Heart right ventricle (tissue), 16 donors: ENCODE results near the gene LMO1. TPM values are rescaled to one million over a fixed set of nuclear protein-coding genes. Genes with fewer than 3 reads are reported as not detected.

Experiments used
- ATAC-seq, 8 donors: fragments of 200-7000 bp; cut with Tn5 transposase; one replicate each; pipeline ENCODE4 v1.9.1; 2020; ENCODE audit warnings: mild to moderate bottlenecking in 8 of 8, moderate library complexity in 8 of 8, moderate number of reproducible peaks in 1 of 8
- DNase-seq, 2 donors: peaks; one replicate each; pipeline ENCODE4 v3.0.0-alpha.2; 2020
- H3K27ac ChIP-seq, 10 donors: fragments of 200-600 bp; sonication (generic) in 2 of 10; one replicate each; pipeline versions ENCODE4 v1.5.0 to v1.8.0; 2020 to 2022; ENCODE audit warnings: mild to moderate bottlenecking in 3 of 10
- H3K27me3 ChIP-seq, 7 donors: fragments of 200-600 bp; one replicate each; pipeline ENCODE4 v1.8.0; 2021 to 2022; ENCODE audit warnings: mild to moderate bottlenecking in 2 of 7
- H3K36me3 ChIP-seq, 9 donors: fragments of 200-600 bp; sonication (generic) in 1 of 9; one replicate each; pipeline versions ENCODE4 v1.5.0 to v1.8.0; 2020 to 2022; ENCODE audit warnings: mild to moderate bottlenecking in 2 of 9
- H3K4me1 ChIP-seq, 9 donors: fragments of 200-600 bp; sonication (generic) in 1 of 9; one replicate each; pipeline versions ENCODE4 v1.5.0 to v1.8.0; 2020 to 2022; ENCODE audit warnings: mild to moderate bottlenecking in 4 of 9
- H3K4me3 ChIP-seq, 10 donors: fragments of 200-600 bp; sonication (generic) in 2 of 10; one replicate each; pipeline versions ENCODE4 v1.5.0 to v1.8.0; 2020 to 2022; ENCODE audit warnings: mild to moderate bottlenecking in 7 of 10, moderate library complexity in 2 of 10
- H3K9me3 ChIP-seq, 11 donors: fragments of 200-600 bp in 10 of 11; sonication (generic) in 2 of 11; one replicate each; pipeline versions ENCODE4 v1.5.0 to v1.8.0; 2013 to 2022; ENCODE audit warnings: mild to moderate bottlenecking in 2 of 11, control low read depth in 1 of 11, moderate library complexity in 1 of 11
- CTCF ChIP-seq, 9 donors: fragments of 200-600 bp; sonication (generic) in 2 of 9; IDR thresholded peaks; one replicate each; pipeline versions ENCODE4 v1.5.0 to v1.8.0; 2021 to 2022; ENCODE audit warnings: antibody characterized with exemption in 9 of 9, mild to moderate bottlenecking in 5 of 9, moderate library complexity in 1 of 9
- WGBS, 2 donors: extraction: QIAGEN DNeasy Blood & Tissue Kit; methylation state at CpG; one replicate each; pipeline ENCODE4 v1.1.7; 2013; ENCODE audit warnings: inconsistent platforms in 1 of 2; 5-methylcytosine and 5-hydroxymethylcytosine counted together
- intact Hi-C, 10 donors: fragments of 100-400 bp; cut with DNase I; formaldehyde crosslinking; loops; one replicate each; pipeline versions ENCODE4 v1.11.1 to v1.14.2; 2022
- polyA plus RNA-seq, 2 donors: library from polyadenylated mRNA; stranded (reverse); fragments of 200-250 nt; gene quantifications; one replicate each; pipeline ENCODE4 v1.2.3, GENCODE V29; 2013
- total RNA-seq, 10 donors: library from RNA; stranded (reverse); fragmentation: NEBNext Ultra II Directional in 3 of 10; extraction: Animal tissue kit (Norgen Biotek cat#: 25700) in 3 of 10; gene quantifications; one replicate each; pipeline versions ENCODE4 v1.2.1 to v1.2.4, GENCODE V29; 2021 to 2023
- donor health status: Arrhythmogenic right ventricular cardiomyopathy.
- donor health status: ischemic (EF 13 %, LVEDD 7.1; RV severe dilation, severe dysfunction).
- donor health status: healthy with polysubstance abuse.
- donor health status: DM: no; HTN: yes; CAD: no.
- donor health status: DM: no; HTN: no; CAD: no.
- donor health status: ischemic (EF 25% LVEDD 6.9; RV normal size, moderate dysfunction).
- donor health status: ischemic (EF 25% LVEDD 5.7; RV mildly dilated, moderate dysfunction).
- donor health status: healthy.
- donor health status: DM: yes; HTN: yes; CAD: no.
- donor health status: Ischemic cardiomyopathy.
- donor health status: ischemic (EF 35%, LVEDD 5.7; RV mildly dilated, moderate dysfunction).
- donor health status: nonischemic (EF 11% LVEDD 7.7; RV severe dilation, severe dysfunction).
- donor health status: DM: yes; HTN: yes; CAD: no.
- donor health status: PGD.
- donor health status: ischemic (EF 29% LVEDD 5.4; RV normal size, mild dysfunction).
- donor health status: nonischemic (EF 23%, LVEDD 6.1; RV moderate dilation, normal function).

Gene LMO1
- total and polyA plus RNA-seq, 12 donors = 0.55 to 6.6 (median 2.4) TPM

GRCh38 chr11:8204025-8204424 is 59.7 kb downstream of the LMO1 start:
- intact Hi-C loops = no loop called here
- no peak for TF ChIP-seq CTCF (IDR thresholded peaks at IDR 0.05)
- H3K4me3 ChIP-seq = no peak overlapping the region

GRCh38 chr11:8203414-8203715 is 60.3 kb downstream of the LMO1 start:
- Histone ChIP-seq H3K27me3 (peaks cover 0 to 22% (median 7%) of the 10 kb centered on the region in 7 donors), H3K36me3 (no peaks in the 10 kb centered on the region), H3K27ac (no peak overlapping the region), H3K4me1 (peaks cover 0 to 56% (median 17%) of the 10 kb centered on the region in 9 donors), H3K9me3 (no peaks in the 10 kb centered on the region), H3K4me3 (no peak overlapping the region)
- DNase-seq (no peak), ATAC-seq (no peak)
- TF ChIP-seq CTCF (IDR thresholded peaks at IDR 0.05) = no peak
- WGBS, 2 donors = 89 to 96% methylated on average over 2 of the region's 2 CpGs
- intact Hi-C loops = no loop called here

More at GRCh38 chr11:8204025-8204424, 59.7 kb downstream of the LMO1 start:
- no peak for ATAC-seq
- Histone ChIP-seq H3K27me3 (peaks cover 0 to 22% (median 9%) of the 10 kb centered on the region in 7 donors), H3K36me3 (no peaks in the 10 kb centered on the region), H3K27ac (no peak overlapping the region), H3K9me3 (no peaks in the 10 kb centered on the region), H3K4me1 (peaks cover 0 to 56% (median 17%) of the 10 kb centered on the region in 9 donors)
- no peak for DNase-seq
- 73 to 83% methylated on average over 5 of the region's 5 CpGs for WGBS, 2 donors

- DNase-seq (no peak), ATAC-seq (no peak)
- Histone ChIP-seq H3K4me3 (no peak overlapping the region), H3K4me1 (peaks cover 0 to 53% (median 16%) of the 10 kb centered on the region in 9 donors), H3K36me3 (no peaks in the 10 kb centered on the region), H3K27ac (peak overlapping the region in 1 of 10 donors; percentile 40), H3K9me3 (no peaks in the 10 kb centered on the region), H3K27me3 (peaks cover 0 to 24% (median 6%) of the 10 kb centered on the region in 7 donors)
- intact Hi-C loops = no loop called here
- TF ChIP-seq CTCF (IDR thresholded peaks at IDR 0.05) = no peak
- 83 to 85% methylated on average over 11 of the region's 11 CpGs for WGBS, 2 donors
Measured at GRCh38 chr11:8202516-8203413, 60.9 kb downstream of the LMO1 start.

GRCh38 chr11:8201644-8202365 is 61.9 kb downstream of the LMO1 start:
- TF ChIP-seq CTCF (IDR thresholded peaks at IDR 0.05) = no peak
- Histone ChIP-seq H3K9me3 (no peaks in the 10 kb centered on the region), H3K36me3 (no peaks in the 10 kb centered on the region), H3K27me3 (peaks cover 0 to 17% (median 4%) of the 10 kb centered on the region in 7 donors), H3K4me3 (no peak overlapping the region), H3K4me1 (peaks cover 0 to 46% (median 8%) of the 10 kb centered on the region in 9 donors), H3K27ac (peak overlapping the region in 1 of 10 donors; percentile 40)
- ATAC-seq (no peak), DNase-seq (no peak)
- 50 to 62% methylated on average over 4 of the region's 4 CpGs for WGBS, 2 donors
- intact Hi-C loops = no loop called here
